Panc1 (cell line): ENCODE data around the gene HSF2. TPM values are rescaled to one million over a fixed set of nuclear protein-coding genes. Genes with fewer than 3 reads are reported as not detected.

Experiments
- ATAC-seq: fragments of 200-7000 bp; cut with Tn5 transposase; 2 replicates; pipeline ENCODE4 v1.9.1; 2020; ENCODE audit warnings: mild to moderate bottlenecking, moderate library complexity
- BruUV-seq: library from RNA; stranded (reverse); fragments of 400-500 nt; replicated peaks from 2 replicates; lab custom pipeline; 2021; lab: Mats Ljungman, UMichigan
- CTCF ChIA-PET: fragments of 300-600 bp; sonication (Branson Sonifier 250); formaldehyde crosslinking; loops from one replicate; lab custom pipeline; 2022; ENCODE audit warnings: antibody characterized with exemption; lab: Charles Lee
- POLR2A ChIA-PET: fragments of 300-600 bp; sonication (Branson Sonifier 250); formaldehyde crosslinking; loops from one replicate; lab custom pipeline; 2022; ENCODE audit warnings: antibody characterized with exemption; lab: Charles Lee
- DNase-seq: peaks from one replicate; pipeline ENCODE4 v3.0.0-alpha.2; 2010; ENCODE audit warnings: low read depth, low spot score
- H3K27ac ChIP-seq: 2 replicates; pipeline ENCODE4 v1.5.1; 2011; ENCODE audit warnings: mild to moderate bottlenecking, low read length, inconsistent platforms
- H3K27me3 ChIP-seq: fragments of 200-500 bp; sonication (Bioruptor generic); 2 replicates; pipeline ENCODE4 v1.6.0; 2014; ENCODE audit warnings: low read length, inconsistent platforms; ENCODE audit not compliant: control insufficient read depth, insufficient read depth
- H3K36me3 ChIP-seq: fragments of 200-500 bp; sonication (Bioruptor generic); 2 replicates; pipeline ENCODE4 v1.5.1; 2014; ENCODE audit warnings: inconsistent platforms, mild to moderate bottlenecking, low read length, moderate library complexity; ENCODE audit not compliant: control insufficient read depth, insufficient read depth
- H3K4me1 ChIP-seq: 2 replicates; pipeline ENCODE4 v1.5.1; 2011; ENCODE audit warnings: inconsistent platforms, mild to moderate bottlenecking, low read length, moderate library complexity; ENCODE audit not compliant: control insufficient read depth, insufficient read depth
- H3K4me3 ChIP-seq, 2 experiments: 2 replicates each; pipeline ENCODE4 v1.5.1; 2011 to 2012; ENCODE audit warnings: low read depth in 2 of 2, low read length in 2 of 2, mild to moderate bottlenecking in 2 of 2, inconsistent platforms in 1 of 2, moderate library complexity in 1 of 2
- H3K9me3 ChIP-seq: fragments of 200-500 bp; sonication (Bioruptor generic); 2 replicates; pipeline ENCODE4 v1.5.1; 2014; ENCODE audit warnings: low read depth, mild to moderate bottlenecking, inconsistent platforms, low read length, moderate library complexity; ENCODE audit not compliant: control insufficient read depth, insufficient read depth
- CTCF ChIP-seq: fragments of 450-650 bp; IDR thresholded peaks from 2 replicates; pipeline ENCODE4 v1.5.1; 2017; ENCODE audit warnings: mild to moderate bottlenecking
- POLR2AphosphoS5 ChIP-seq: IDR thresholded peaks from 2 replicates; pipeline ENCODE4 v1.6.1; 2012; ENCODE audit warnings: mild to moderate bottlenecking, low read depth, low read length, moderate library complexity
- SIN3A ChIP-seq: IDR thresholded peaks from 2 replicates; pipeline ENCODE4 v1.6.1; 2012; ENCODE audit warnings: low read depth, mild to moderate bottlenecking, low read length, moderate library complexity, borderline replicate concordance; ENCODE audit not compliant: insufficient read depth
- TCF7L2 ChIP-seq: IDR thresholded peaks from 2 replicates; pipeline ENCODE4 v1.6.1; 2011; ENCODE audit warnings: mild to moderate bottlenecking, low read depth, low read length, inconsistent platforms
- in situ Hi-C: cut with HindIII; loops from 2 replicates; pipeline ENCODE4 v1.10.0; 2016; ENCODE audit warnings: low sequenced_read_pairs, low pct_unique_long_range_greater_than_20kb
- intact Hi-C: fragments of 100-400 bp; cut with micrococcal nuclease; formaldehyde crosslinking; loops from one replicate; pipeline ENCODE4 v1.10.0; 2022; ENCODE audit not compliant: unreplicated experiment
- total RNA-seq: library from RNA; stranded (reverse); gene quantifications from one replicate; pipeline ENCODE4 v1.2.1, GENCODE V29; 2021; ENCODE audit not compliant: unreplicated experiment
- TF ChIP-seq, protein P1 (sequence below), 2 experiments: IDR thresholded peaks; 2 replicates each; pipeline ENCODE4 v1.6.1; 2011 to 2012; ENCODE audit warnings: low read depth in 2 of 2, control low read depth in 1 of 2, low read length in 1 of 2, mild to moderate bottlenecking in 1 of 2, moderate library complexity in 1 of 2; ENCODE audit not compliant: insufficient read depth in 1 of 2

Gene HSF2
- total RNA-seq, 1 experiment from 2014 or later = 21.1 TPM

DNA sequence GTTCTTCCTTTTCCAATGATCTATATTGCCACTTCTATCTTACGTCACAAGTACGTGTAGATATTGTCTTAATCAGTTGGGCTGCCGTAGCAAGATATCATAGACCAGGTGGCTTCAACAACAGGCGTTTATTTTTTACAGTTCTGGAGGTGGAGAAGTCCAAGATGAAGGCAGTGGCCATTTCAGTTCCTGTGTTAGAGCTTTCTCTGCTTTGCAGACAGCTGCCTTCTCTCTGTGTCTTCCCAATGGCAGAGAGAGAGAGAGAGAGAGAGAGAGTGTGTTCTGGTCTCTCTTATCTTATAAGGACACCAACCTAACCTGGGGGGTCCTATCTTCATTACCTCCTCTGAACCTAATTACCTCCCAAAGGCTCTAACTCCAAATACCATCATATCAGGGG, 8.3 kb downstream of the HSF2 start:
- Histone ChIP-seq H3K36me3 (no peaks in the 10 kb centered on the region; the same call in 1 of the 2 replicates), H3K9me3 (no peaks in the 10 kb centered on the region; the same call in 1 of the 2 replicates), H3K4me1 (no peaks in the 10 kb centered on the region), H3K4me3 (no peak overlapping the region), H3K27me3 (no peaks in the 10 kb centered on the region), H3K27ac (no peak overlapping the region)
- no TSS peak for BruUV-seq
- no peak for ATAC-seq
- DNase-seq = no peak
- ChIA-PET CTCF (no interaction called here), POLR2A (interaction anchor here (0.6 to 0.7 kb wide), 2 partner anchors 25 to 208 kb away, joined by 4 to 11 read pairs; no protein-coding TSS in a partner anchor)
- in situ Hi-C loops = no loop called here
- TF ChIP-seq TCF7L2 (no peak), POLR2AphosphoS5 (no peak), SIN3A (no peak), CTCF (no peak)
- TF ChIP-seq, protein P1, sequence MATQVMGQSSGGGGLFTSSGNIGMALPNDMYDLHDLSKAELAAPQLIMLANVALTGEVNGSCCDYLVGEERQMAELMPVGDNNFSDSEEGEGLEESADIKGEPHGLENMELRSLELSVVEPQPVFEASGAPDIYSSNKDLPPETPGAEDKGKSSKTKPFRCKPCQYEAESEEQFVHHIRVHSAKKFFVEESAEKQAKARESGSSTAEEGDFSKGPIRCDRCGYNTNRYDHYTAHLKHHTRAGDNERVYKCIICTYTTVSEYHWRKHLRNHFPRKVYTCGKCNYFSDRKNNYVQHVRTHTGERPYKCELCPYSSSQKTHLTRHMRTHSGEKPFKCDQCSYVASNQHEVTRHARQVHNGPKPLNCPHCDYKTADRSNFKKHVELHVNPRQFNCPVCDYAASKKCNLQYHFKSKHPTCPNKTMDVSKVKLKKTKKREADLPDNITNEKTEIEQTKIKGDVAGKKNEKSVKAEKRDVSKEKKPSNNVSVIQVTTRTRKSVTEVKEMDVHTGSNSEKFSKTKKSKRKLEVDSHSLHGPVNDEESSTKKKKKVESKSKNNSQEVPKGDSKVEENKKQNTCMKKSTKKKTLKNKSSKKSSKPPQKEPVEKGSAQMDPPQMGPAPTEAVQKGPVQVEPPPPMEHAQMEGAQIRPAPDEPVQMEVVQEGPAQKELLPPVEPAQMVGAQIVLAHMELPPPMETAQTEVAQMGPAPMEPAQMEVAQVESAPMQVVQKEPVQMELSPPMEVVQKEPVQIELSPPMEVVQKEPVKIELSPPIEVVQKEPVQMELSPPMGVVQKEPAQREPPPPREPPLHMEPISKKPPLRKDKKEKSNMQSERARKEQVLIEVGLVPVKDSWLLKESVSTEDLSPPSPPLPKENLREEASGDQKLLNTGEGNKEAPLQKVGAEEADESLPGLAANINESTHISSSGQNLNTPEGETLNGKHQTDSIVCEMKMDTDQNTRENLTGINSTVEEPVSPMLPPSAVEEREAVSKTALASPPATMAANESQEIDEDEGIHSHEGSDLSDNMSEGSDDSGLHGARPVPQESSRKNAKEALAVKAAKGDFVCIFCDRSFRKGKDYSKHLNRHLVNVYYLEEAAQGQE (IDR thresholded peaks at IDR 0.05; ENCODE audit: insufficient read depth in 1 of 2, low read depth in 2 of 2, low read length in 1 of 2) = no peak
- intact Hi-C loops = no loop called here

- H3K27ac ChIP-seq = no peak overlapping the region
- ChIA-PET POLR2A (interaction anchor here (0.6 to 0.7 kb wide), 2 partner anchors 25 to 208 kb away, joined by 4 to 11 read pairs; no protein-coding TSS in a partner anchor), CTCF (no interaction called here)
- no peaks in the 10 kb centered on the region for H3K4me1 ChIP-seq
- no peaks in the 10 kb centered on the region; the same call in 1 of the 2 replicates for H3K9me3 ChIP-seq
- no peaks in the 10 kb centered on the region for H3K27me3 ChIP-seq
- intact Hi-C loops (no loop called here), in situ Hi-C loops (no loop called here)
- TF ChIP-seq, protein P1 (IDR thresholded peaks at IDR 0.05; ENCODE audit: insufficient read depth in 1 of 2, low read depth in 2 of 2, low read length in 1 of 2) = no peak
- TF ChIP-seq CTCF = no peak
- TF ChIP-seq SIN3A = no peak
- TF ChIP-seq TCF7L2 = no peak
- BruUV-seq = no TSS peak
- H3K36me3 ChIP-seq = no peaks in the 10 kb centered on the region; the same call in 1 of the 2 replicates
- ATAC-seq = no peak
- H3K4me3 ChIP-seq = no peak overlapping the region
- DNase-seq = no peak
Measured at GRCh38 chr6:122408240-122408639, 8.8 kb downstream of the HSF2 start.
